Endometrial microvascular endothelial cells (primary cell): Measurements from ENCODE around the gene HDAC8. TPM values are rescaled to one million over a fixed set of nuclear protein-coding genes. Genes with fewer than 3 reads are reported as not detected.
"Not testable (repeated sequence)": the region's sequence is repeated elsewhere in the genome, so short reads cannot be mapped to it uniquely, and the experiment has no call there.

Experiments used
- in situ Hi-C: cut with HindIII; loops from 2 replicates; pipeline ENCODE4 v1.10.0; 2017; ENCODE audit warnings: low sequenced_read_pairs, low pct_unique_long_range_greater_than_20kb; ENCODE audit errors: inconsistent ontology term
- total RNA-seq: library from RNA; depleted of rRNA; stranded (reverse); fragments of >200 nt; gene quantifications from one replicate; pipeline ENCODE4 v1.2.3, GENCODE V29; 2015; ENCODE audit errors: inconsistent ontology term

Gene HDAC8
- total RNA-seq: 36.2 TPM

DNA sequence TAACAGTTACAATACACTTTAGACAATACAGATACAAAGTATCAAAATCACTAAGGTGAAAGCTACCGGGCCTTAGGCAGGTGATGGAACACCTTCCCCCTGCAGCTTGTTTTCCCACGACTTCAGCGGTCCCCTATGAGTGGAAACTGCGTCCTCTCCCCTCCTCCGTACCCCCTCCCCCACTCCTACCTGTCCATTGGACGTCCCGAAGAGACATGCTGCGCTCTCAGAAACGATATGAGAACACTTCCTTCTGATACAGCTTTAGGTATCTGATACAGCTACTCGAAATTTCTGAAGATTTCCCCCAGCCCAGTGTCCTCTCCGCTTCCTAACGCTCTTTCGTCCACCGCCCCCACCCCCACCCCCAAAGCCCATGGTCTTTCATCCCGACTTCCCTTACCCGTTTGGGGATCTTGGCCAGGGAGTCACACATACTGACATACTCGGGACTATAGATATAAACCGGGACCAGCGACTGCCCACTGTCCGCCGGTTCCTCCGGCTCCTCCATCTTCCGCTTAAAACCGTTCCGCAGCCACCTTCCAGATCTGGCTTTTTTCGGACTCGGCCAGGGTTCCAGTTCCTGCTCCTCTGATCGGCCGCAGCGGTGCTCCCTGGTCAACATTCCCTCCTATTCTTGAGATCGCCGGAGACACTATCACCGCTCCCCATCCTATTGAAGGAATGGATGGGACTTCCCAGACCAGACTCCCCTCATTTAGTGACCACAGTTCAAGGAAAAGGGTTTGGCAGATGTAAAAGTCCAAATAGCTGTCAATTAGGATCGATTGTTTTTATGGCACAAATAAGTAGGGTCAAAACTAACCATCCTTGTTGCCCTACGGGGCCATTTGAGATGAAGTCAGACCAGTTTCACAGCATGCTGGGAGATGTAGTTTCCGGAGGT lies at the start of gene HDAC8:
Gene HDAC8 (minus strand): TSS at position 596 of the 910 bp plus-strand sequence. CDS start 82 bp downstream, at position 514.
- in situ Hi-C loops: no loop called here

- in situ Hi-C loops: no loop called here
Measured at GRCh38 chrX:72621625-72622485, 49.2 kb upstream of the HDAC8 start.

DNA sequence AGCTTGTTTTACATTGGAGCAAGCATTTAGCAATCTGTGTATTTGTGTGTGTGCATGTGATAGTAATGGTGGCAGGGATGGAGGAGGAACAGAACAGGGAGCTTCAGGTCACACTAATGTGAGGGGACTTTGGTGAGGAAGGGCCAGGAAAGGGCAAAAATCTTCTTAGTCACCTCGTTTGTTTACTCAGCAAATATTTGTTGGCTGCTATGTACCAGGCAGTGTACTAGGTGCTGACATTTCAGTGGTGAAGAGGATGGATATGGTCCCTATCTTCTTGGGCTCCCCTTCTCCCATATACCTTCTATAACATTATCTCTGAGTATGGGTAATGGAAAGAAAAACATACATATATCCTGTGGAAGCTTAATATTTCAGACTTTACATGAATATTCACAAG lies 48.5 kb upstream of the HDAC8 start:
- in situ Hi-C loops: no loop called here

- in situ Hi-C loops: no loop called here
Measured at GRCh38 chrX:72620550-72621145, 48.0 kb upstream of the HDAC8 start.

GRCh38 chrX:72609313-72609712 lies 36.7 kb upstream of the HDAC8 start:
- in situ Hi-C loops: no loop called here

GRCh38 chrX:72604705-72605104 lies 32.1 kb upstream of the HDAC8 start:
- in situ Hi-C loops: no loop called here

GRCh38 chrX:72604112-72604511 lies 31.5 kb upstream of the HDAC8 start:
- in situ Hi-C loops: no loop called here

DNA sequence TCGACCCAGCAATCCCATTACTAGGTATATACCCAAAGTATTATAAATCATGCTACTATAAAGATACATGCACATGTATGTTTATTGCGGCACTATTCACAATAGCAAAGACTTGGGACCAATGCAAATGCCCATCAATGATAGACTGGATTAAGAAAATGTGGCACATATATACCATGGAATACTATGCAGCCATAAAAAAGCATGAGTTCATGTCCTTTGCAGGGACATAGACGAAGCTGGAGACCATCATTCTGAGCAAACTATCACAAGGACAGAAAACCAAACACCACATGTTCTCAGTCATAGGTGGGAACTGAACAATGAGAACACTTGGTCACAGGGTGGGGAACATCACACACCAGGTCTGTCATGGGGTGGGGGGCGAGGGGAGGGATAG lies 18.4 kb upstream of the HDAC8 start:
- in situ Hi-C loops: not testable (repeated sequence)

GRCh38 chrX:72584163-72584562 lies 11.5 kb upstream of the HDAC8 start:
- in situ Hi-C loops: no loop called here

GRCh38 chrX:72576141-72576894 lies 3.7 kb upstream of the HDAC8 start:
- in situ Hi-C loops: no loop called here

DNA sequence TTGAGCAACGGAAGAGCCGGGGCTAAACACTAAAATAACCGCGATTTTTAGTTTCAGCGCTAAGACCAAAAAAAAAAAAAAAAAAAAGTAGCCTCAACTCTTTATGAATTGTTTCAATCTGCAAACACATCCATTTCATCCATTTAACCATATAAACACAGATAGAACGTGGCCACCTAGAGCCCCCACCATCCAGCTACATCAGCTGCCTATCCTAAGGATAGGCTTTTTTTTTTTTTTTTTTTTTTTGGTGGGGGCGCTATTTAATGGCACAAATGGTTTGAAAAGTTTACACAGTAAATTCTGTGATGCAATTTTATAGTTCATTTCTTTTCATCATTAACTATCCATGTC lies 492 bp upstream of the HDAC8 start:
- in situ Hi-C loops: no loop called here

GRCh38 chrX:72569786-72570185 lies 2.9 kb downstream of the HDAC8 start:
- in situ Hi-C loops: no loop called here

DNA sequence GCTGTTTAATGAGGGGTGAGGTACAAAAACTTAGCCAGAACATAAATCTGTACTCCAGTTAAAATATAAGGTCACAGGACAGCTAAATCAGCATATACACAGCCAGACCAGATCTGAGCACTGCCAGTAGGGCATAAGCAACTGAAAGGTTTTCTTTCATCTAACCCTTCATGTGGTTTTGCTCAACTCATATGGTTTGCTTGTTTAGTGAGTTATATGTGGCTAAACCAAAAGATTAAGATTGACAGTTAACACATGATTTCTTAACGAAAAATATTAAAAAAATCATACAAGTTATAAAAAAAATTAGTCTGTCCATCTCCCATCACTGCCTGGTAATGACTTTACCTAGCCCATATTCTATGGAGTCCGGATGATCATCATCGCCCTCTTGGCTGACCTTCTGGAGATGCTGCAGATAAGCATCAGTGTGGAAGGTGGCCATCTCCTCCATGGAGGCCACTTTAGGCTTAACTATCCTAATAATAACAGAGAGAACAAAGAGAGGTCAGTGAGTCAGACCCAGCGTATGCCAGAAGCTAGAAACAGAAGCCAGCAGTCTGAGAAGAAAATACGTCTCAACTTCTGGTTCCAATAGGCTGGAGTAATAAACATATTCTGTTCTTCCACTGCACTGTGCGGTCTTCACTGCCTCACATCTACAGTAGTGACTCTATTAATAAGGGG lies 4.1 kb downstream of the HDAC8 start:
- in situ Hi-C loops: no loop called here

DNA sequence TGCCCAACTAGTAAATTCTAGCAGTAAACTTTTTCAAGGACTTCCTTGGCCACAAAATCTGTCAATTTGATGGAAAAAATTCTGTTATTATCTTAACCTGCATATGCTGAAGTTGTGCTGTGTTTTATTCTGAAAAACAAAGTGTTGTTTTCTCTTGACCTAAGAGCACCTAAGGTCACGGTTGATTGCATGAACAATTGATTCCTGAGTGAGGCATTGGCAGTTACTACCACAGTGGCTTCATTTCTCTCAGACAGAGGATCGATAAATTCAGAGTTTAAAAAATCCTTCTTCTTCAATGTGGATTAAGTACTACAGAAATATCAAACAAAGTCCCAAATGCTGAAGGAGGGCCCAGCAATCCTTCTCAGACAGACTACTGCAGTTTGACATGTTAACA lies 6.2 kb downstream of the HDAC8 start:
- in situ Hi-C loops: no loop called here

- in situ Hi-C loops: not testable (repeated sequence)
Measured at GRCh38 chrX:72559655-72560054, 13.0 kb downstream of the HDAC8 start.

DNA sequence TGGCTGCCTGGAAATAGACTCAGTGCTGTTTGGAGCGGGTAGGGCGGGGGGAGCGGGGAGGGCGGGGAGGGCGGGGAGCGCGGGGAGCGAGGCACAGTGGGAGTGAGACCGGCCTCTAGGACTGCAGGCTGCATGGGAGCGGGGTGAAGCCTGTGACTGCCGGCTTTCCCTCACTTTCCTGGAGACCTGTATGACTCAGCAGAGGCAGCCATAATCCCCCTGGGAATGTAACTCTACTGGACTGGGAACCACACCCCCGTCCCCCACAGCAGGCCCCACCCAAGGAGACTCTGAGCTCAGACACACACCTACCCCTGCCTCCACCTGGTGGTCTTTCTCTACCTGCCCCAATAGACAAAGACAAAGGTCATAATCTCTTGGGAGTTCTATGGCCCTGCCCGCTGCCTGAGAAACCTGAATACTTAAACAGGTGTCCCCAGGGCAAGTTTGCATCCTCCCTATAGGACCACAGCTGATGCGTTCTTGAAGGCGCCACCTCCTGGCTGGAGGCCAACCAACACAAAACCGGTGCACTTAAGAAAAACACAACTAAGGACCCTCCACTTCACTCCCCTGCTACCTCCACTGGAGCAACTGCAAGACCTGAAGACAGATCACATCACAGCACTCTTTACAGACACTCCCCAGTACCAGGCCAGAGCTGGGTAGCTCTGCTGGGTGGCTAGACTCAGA lies 18.0 kb downstream of the HDAC8 start:
- in situ Hi-C loops: no loop called here

GRCh38 chrX:72552443-72552842 lies 20.2 kb downstream of the HDAC8 start:
- in situ Hi-C loops: not testable (repeated sequence)

DNA sequence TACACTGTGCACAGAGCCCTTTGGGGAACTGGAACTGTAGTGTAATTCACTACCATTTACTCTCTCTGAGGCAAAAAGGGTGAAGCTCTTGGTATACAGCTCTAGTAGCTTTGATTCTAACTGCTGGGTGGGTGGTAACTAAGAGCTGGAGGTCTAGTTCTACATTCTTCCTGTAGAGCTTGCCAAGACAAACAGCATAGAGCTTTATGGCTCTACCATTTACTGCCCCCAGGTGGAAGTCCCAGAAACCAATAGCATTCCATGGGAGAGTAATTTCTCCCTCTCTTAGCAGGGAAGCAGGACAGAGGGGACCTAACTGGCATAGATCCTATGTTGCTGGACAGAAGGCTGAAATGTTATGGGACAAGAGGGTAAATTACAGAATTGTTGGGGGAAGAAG lies 26.7 kb downstream of the HDAC8 start:
- in situ Hi-C loops: no loop called here
